Small intestine (tissue), 7 donors: ENCODE results near the gene RBM4. TPM values are rescaled to one million over a fixed set of nuclear protein-coding genes. Genes with fewer than 3 reads are reported as not detected.
"Not testable (repeated sequence)": the region's sequence is repeated elsewhere in the genome, so short reads cannot be mapped to it uniquely, and the experiment has no call there.

ENCODE experiments used
- DNase-seq, 2 donors: peaks; one replicate each; pipeline versions ENCODE4 v3.0.0 to v3.0.0-alpha.2; 2013
- FAIRE-seq: peaks from 2 replicates; lab custom pipeline; 2012; peaks lifted over from hg19 to GRCh38; lab: Jason Lieb, UNC
- H3K27ac ChIP-seq, 3 donors: one replicate each; pipeline ENCODE4 v1.5.1; 2013; ENCODE audit warnings: low read length in 2 of 3, mild to moderate bottlenecking in 2 of 3, control low read depth in 1 of 3, inconsistent platforms in 1 of 3, low read depth in 1 of 3, moderate library complexity in 1 of 3
- H3K27me3 ChIP-seq, 3 donors: one replicate each; pipeline ENCODE4 v1.6.1; 2013; ENCODE audit warnings: low read length in 3 of 3, inconsistent platforms in 1 of 3; ENCODE audit not compliant: control insufficient read depth in 3 of 3, insufficient read depth in 3 of 3
- H3K36me3 ChIP-seq, 3 donors: one replicate each; pipeline ENCODE4 v1.6.1; 2013; ENCODE audit warnings: low read length in 3 of 3, inconsistent platforms in 1 of 3, low read depth in 1 of 3, mild to moderate bottlenecking in 1 of 3, moderate library complexity in 1 of 3; ENCODE audit not compliant: control insufficient read depth in 3 of 3, insufficient read depth in 2 of 3
- H3K4me1 ChIP-seq, 3 donors: one replicate each; pipeline ENCODE4 v1.6.1; 2013; ENCODE audit warnings: low read length in 2 of 3, inconsistent platforms in 1 of 3, low read depth in 1 of 3, mild to moderate bottlenecking in 1 of 3, moderate library complexity in 1 of 3; ENCODE audit not compliant: control insufficient read depth in 3 of 3, insufficient read depth in 2 of 3
- H3K4me3 ChIP-seq, 3 donors: one replicate each; pipeline ENCODE4 v1.5.1; 2013; ENCODE audit warnings: low read length in 3 of 3, control low read depth in 1 of 3, inconsistent platforms in 1 of 3, low read depth in 1 of 3, mild to moderate bottlenecking in 1 of 3, moderate library complexity in 1 of 3
- H3K9me3 ChIP-seq, 2 donors: one replicate each; pipeline ENCODE4 v1.6.1; 2013; ENCODE audit warnings: low read depth in 1 of 2, low read length in 1 of 2; ENCODE audit not compliant: control insufficient read depth in 2 of 2, insufficient read depth in 1 of 2
- WGBS, 3 donors: extraction: QIAGEN DNeasy Blood & Tissue Kit; methylation state at CpG; one replicate each; pipeline ENCODE4 v1.1.7; 2013; 5-methylcytosine and 5-hydroxymethylcytosine counted together
- polyA plus RNA-seq, 4 donors: library from polyadenylated mRNA; stranded (reverse) in 3 of 4; unstranded in 1 of 4; fragments of 200-250 nt in 3 of 4; fragments of 120-200 nt in 1 of 4; gene quantifications; one replicate each; pipeline versions ENCODE4 v1.2.1 to v1.2.3, GENCODE V29; 2013
- donor health status: healthy with polysubstance abuse.
- donor health status: control.
- donor health status: control.
- donor health status: Bipolar disorder and iron deficiency.
- donor health status: healthy.

Gene RBM4
- polyA plus RNA-seq, 4 donors, result 86.1 to 141 (median 94.4) TPM

DNA sequence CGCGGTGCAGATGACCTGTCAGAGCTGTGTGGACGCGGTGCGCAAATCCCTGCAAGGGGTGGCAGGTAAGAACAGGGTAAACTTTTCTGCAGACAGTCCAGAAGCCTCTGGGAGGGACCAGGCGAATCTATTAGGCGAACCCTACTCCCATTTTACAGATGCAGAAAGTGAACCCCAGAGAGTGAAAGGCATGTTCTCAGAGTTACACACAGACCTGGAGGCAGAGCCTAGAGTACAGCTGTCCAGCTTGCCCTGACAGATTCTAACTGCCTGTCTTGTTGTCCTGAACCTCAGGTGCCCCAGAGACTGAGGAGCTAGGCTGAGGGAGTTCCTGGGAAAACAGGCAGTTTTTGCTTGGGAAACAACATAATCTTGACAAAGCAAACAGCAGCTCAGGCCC, 44.9 kb upstream of the RBM4 start:
- Histone ChIP-seq H3K9me3 (peaks cover 0 to 24% of the 10 kb centered on the region in 2 donors), H3K4me3 (peak overlapping the region in 2 of 3 donors; percentile 74 to 84), H3K4me1 (peaks cover 3 to 25% (median 6%) of the 10 kb centered on the region in 3 donors), H3K27me3 (no peaks in the 10 kb centered on the region), H3K36me3 (peaks cover 0 to 7% (median 0%) of the 10 kb centered on the region in 3 donors), H3K27ac (peak overlapping the region in 2 of 3 donors; percentile 73 to 81)
- 24 to 63% (median 39%) methylated on average over 7 of the region's 7 CpGs for WGBS, 3 donors
- DNase-seq, result no peak
- no peak for FAIRE-seq

DNA sequence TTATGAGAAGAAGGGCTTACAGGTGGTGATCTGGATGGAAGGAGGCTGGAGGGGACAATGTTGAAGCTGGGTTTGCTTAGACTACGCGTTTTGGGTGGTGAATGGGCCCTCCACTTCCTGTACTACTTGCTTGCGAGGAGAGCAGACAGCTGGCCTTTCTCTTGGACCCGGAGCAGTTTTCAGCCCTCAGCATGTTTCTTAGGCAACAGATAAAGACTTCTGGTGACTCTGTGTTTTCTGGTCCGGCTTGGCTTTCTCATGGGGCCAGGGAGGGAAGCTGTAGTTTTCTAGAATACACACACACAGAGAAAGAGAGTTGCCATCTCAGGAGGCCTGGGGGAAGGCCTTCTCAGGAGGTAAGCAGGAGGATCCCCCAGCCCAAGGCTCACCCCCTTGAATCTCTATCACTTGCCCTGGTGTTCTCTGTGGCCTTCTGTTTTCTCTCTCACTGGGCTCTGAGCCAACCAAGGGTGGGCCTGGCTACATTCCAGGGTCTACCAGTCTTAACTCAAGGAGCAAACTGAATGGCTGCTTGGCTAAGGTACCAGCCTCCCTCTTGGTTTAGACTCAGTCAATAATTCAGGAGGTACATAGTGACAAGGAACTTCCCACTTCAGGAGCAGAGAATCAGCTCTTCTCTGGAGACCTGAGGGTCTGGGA, 43.1 kb upstream of the RBM4 start:
- Histone ChIP-seq H3K27me3 (no peaks in the 10 kb centered on the region), H3K27ac (peak overlapping the region in 2 of 3 donors; percentile 74 to 86), H3K9me3 (peaks cover 0 to 22% of the 10 kb centered on the region in 2 donors), H3K4me3 (no peak overlapping the region), H3K36me3 (peaks cover 0 to 24% (median 5%) of the 10 kb centered on the region in 3 donors), H3K4me1 (peaks cover 3 to 25% (median 6%) of the 10 kb centered on the region in 3 donors)
- WGBS, 3 donors, result 37 to 55% (median 54%) methylated on average over 5 of the region's 5 CpGs
- peak; percentile 12 to 43 for DNase-seq
- no peak for FAIRE-seq

DNA sequence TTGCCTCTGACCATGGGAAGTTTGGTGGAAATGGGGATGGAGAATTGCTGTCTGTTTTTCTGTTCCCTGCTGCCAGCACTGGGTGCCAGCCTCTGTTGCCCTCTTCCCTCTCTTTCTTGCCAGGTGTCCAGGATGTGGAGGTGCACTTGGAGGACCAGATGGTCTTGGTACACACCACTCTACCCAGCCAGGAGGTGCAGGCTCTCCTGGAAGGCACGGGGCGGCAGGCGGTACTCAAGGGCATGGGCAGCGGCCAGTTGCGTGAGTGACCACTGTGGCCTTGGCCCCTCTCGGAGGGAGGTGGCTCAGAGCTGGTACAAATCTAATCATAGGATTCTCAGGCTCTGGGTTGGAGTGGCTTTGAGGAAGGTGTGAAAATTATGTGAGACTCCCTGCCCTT, 39.5 kb upstream of the RBM4 start:
- no peak for DNase-seq
- 96 to 98% (median 96%) methylated on average over 6 of the region's 6 CpGs for WGBS, 3 donors
- H3K36me3 ChIP-seq, result peaks cover 2 to 43% (median 7%) of the 10 kb centered on the region in 3 donors

DNA sequence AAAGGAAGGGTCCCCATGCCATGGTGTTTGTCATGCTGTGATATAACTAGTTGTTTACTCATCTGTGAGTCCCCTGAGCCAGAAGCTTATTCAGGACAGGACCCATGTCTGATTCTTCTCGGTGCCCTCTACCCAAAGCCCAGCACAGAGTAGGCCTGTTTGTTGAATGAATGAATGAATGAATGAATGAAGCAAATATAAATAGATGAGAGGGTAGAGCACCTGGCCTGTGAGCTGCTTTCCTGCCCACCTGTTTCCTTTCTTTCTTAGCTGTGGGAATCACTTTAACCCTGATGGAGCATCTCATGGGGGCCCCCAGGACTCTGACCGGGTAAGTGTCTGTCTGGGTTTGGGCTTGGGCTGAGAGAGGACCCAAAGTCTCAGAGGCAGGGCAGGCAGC, 38.3 kb upstream of the RBM4 start:
- peaks cover 0 to 5% (median 2%) of the 10 kb centered on the region in 3 donors for H3K4me1 ChIP-seq
- no peak overlapping the region for H3K4me3 ChIP-seq
- no peaks in the 10 kb centered on the region for H3K27me3 ChIP-seq
- DNase-seq, result no peak
- peaks cover 2 to 52% (median 7%) of the 10 kb centered on the region in 3 donors for H3K36me3 ChIP-seq
- 82 to 91% (median 90%) methylated on average over 2 of the region's 2 CpGs for WGBS, 3 donors
- no peaks in the 10 kb centered on the region for H3K9me3 ChIP-seq
- FAIRE-seq, result no peak
- no peak overlapping the region for H3K27ac ChIP-seq

More for the DNA sequence above, 39.5 kb upstream of the RBM4 start:
- H3K9me3 ChIP-seq, result no peaks in the 10 kb centered on the region
- H3K27ac ChIP-seq, result no peak overlapping the region
- H3K4me1 ChIP-seq, result peaks cover 0 to 11% (median 2%) of the 10 kb centered on the region in 3 donors
- no peak for FAIRE-seq
- H3K27me3 ChIP-seq, result no peaks in the 10 kb centered on the region
- H3K4me3 ChIP-seq, result no peak overlapping the region

DNA sequence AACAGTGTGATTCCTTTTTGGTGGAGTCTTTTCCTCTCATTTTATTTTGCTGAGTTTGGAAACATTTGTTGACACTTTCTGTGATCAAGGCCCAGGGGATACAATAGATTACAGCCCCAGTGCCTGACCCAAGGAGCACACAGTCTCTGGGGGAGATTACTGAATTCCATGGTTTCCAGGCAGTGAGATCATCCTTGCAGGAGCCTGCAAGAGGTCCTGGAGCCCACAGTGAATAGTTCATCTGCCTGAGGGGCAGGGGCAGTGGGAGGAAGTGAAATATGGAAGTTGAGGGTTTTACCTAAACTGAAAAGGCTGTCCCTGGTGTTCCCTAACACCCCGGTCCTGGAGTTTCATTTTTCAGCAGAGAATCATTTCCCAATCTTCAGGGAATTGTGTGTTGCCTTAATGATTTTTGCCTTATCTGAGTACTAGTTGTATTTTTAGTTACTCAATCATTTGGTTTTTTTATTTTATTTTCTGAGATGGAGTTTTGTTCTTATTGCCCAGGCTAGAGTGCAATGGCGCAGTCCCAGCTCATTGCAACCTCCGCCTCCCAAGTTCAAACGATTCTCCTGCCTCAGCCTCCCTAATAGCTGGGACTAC, 37.8 kb upstream of the RBM4 start:
- no peaks in the 10 kb centered on the region for H3K9me3 ChIP-seq
- peaks cover 0 to under 1% (median 0%) of the 10 kb centered on the region in 3 donors for H3K4me1 ChIP-seq
- no peak overlapping the region for H3K4me3 ChIP-seq
- no peak overlapping the region for H3K27ac ChIP-seq
- 87 to 96% (median 95%) methylated on average over 4 of the region's 4 CpGs for WGBS, 3 donors
- DNase-seq (no peak), FAIRE-seq (no peak)
- H3K36me3 ChIP-seq, result peaks cover 2 to 57% (median 7%) of the 10 kb centered on the region in 3 donors
- H3K27me3 ChIP-seq, result no peaks in the 10 kb centered on the region

DNA sequence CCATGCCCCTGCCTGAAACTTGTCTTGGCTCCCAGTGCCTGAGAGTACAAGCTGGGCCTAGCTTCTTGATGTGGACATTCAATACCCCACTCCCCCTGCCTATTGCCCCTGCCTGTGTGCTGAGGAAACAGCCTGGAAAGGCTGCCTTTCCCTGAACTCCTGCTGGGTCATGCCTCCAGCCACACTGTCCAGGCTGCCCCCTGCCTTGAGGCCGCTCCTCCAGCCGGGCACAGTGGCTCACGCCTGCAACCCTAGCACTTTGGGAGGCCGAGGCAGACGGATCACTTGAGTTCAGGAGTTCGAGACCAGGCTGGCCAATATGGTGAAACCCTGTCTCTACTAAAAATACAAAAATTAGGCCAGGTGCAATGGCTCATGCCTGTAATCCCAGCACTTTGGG, 35.4 kb upstream of the RBM4 start:
- no peaks in the 10 kb centered on the region for H3K27me3 ChIP-seq
- peaks cover 0 to 3% (median 0%) of the 10 kb centered on the region in 3 donors for H3K4me1 ChIP-seq
- no peak overlapping the region for H3K4me3 ChIP-seq
- no peaks in the 10 kb centered on the region for H3K9me3 ChIP-seq
- H3K36me3 ChIP-seq, result peaks cover 2 to 62% (median 7%) of the 10 kb centered on the region in 3 donors
- DNase-seq (no peak), FAIRE-seq (no peak)
- H3K27ac ChIP-seq, result no peak overlapping the region
- 92 to 97% (median 95%) methylated on average over 6 of the region's 6 CpGs for WGBS, 3 donors

DNA sequence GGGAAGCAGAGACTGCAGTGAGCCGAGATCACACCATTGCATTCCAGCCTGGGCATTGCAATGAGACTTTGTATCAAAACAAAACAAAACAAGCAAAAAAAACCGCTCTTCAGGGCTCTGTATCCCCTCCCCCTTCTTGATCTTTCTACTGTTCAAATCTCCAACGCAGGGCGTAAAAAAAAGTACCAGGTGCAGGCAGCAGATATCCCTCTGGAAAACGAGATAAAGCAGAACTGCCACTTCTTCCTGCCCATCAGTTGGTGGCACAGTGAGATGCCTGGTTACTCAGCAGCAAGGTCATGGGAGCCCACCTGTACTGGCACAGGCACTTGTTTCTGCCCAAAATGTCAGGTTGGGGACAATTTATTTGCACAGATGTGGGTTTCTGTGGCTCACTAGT, 34.3 kb upstream of the RBM4 start:
- whole genome bisulfite sequencing, 3 donors, result 17 to 64% (median 45%) methylated on average over 5 of the region's 5 CpGs
- Histone ChIP-seq H3K36me3 (peaks cover 2 to 58% (median 7%) of the 10 kb centered on the region in 3 donors), H3K4me1 (peaks cover 0 to 3% (median 0%) of the 10 kb centered on the region in 3 donors), H3K27me3 (no peaks in the 10 kb centered on the region), H3K9me3 (no peaks in the 10 kb centered on the region), H3K27ac (no peak overlapping the region), H3K4me3 (no peak overlapping the region)
- FAIRE-seq (no peak), DNase-seq (no peak)

DNA sequence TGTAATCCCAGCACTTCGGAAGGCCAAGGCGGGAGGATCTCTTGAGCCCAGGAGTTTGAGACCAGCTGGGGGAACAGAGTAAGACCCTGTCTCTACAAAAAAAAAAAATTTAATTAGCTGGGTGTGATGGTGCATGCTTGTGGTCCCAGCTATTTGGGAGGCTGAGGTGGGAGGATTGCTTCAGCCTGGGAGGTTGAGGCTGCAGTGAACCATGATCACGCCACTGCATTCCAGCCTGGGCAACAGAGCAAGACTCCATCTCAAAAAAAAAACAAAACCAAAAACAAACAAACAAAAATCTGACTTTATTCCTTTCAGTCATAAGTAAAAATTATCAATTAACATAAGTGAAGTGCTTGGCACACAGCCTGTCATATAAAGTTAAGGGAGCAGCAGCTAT, 31.9 kb upstream of the RBM4 start:
- FAIRE-seq, DNase-seq, H3K27me3 ChIP-seq, H3K4me3 ChIP-seq, H3K9me3 ChIP-seq, H3K4me1 ChIP-seq: not testable (repeated sequence)
- Histone ChIP-seq H3K36me3 (peaks cover 0 to 39% (median 2%) of the 10 kb centered on the region in 3 donors), H3K27ac (peak overlapping the region in 2 of 3 donors; percentile 16 to 80)
- 77 to 94% (median 92%) methylated on average over 3 of the region's 3 CpGs for WGBS, 3 donors
